Endothelial cell of umbilical vein (primary cell): ENCODE measurements around the gene CNTNAP2. TPM values are rescaled to one million over a fixed set of nuclear protein-coding genes. Genes with fewer than 3 reads are reported as not detected.

Experiments
- BruUV-seq: library from RNA; stranded (reverse); fragments of 400-500 nt; replicated peaks from 2 replicates; lab custom pipeline; 2021; lab: Mats Ljungman, UMichigan
- CTCF ChIA-PET: fragments of 300-600, 350-600 bp; sonication (Branson Sonifier 250); formaldehyde crosslinking; loops from one replicate; lab custom pipeline; 2021; ENCODE audit warnings: antibody characterized with exemption, inconsistent platforms; lab: Charles Lee
- POLR2A ChIA-PET: fragments of 300-600, 350-600 bp; sonication (Branson Sonifier 250); formaldehyde crosslinking; loops from one replicate; lab custom pipeline; 2021; ENCODE audit warnings: antibody characterized with exemption, inconsistent platforms; lab: Charles Lee
- DNase-seq: peaks from one replicate; pipeline ENCODE4 v3.0.0-alpha.2; 2011; ENCODE audit warnings: low read depth, low spot score
- FAIRE-seq: peaks from 2 replicates; lab custom pipeline; 2011; peaks lifted over from hg19 to GRCh38; lab: Jason Lieb, UNC
- H2AFZ ChIP-seq: 2 replicates; pipeline ENCODE4 v1.6.0; 2012; ENCODE audit warnings: low read depth, low read length, control low read depth, inconsistent platforms
- H3K27ac ChIP-seq: 2 replicates; pipeline ENCODE4 v1.5.1; 2011; ENCODE audit warnings: low read depth, mild to moderate bottlenecking, control low read depth, low read length, moderate library complexity; ENCODE audit not compliant: insufficient read depth
- H3K27me3 ChIP-seq, 2 experiments: 2 replicates each; pipeline versions ENCODE4 v1.6.0 to v1.6.1; 2011; ENCODE audit warnings: low read length in 2 of 2, mixed read lengths in 1 of 2; ENCODE audit not compliant: control insufficient read depth in 2 of 2, insufficient read depth in 2 of 2
- H3K36me3 ChIP-seq, 2 experiments: 2 replicates in 1 of 2; 3 replicates in 1 of 2; pipeline ENCODE4 v1.5.1; 2011; ENCODE audit warnings: low read length in 2 of 2, mild to moderate bottlenecking in 1 of 2, moderate library complexity in 1 of 2; ENCODE audit not compliant: control insufficient read depth in 2 of 2, insufficient read depth in 2 of 2; ENCODE audit errors: extremely low read depth in 1 of 2
- H3K4me1 ChIP-seq: 3 replicates; pipeline ENCODE4 v1.5.1; 2011; ENCODE audit warnings: mild to moderate bottlenecking, low read length; ENCODE audit not compliant: control insufficient read depth, insufficient read depth; ENCODE audit errors: extremely low read depth
- H3K4me2 ChIP-seq: 2 replicates; pipeline ENCODE4 v1.6.1; 2011; ENCODE audit warnings: low read length, control low read depth, mixed read lengths; ENCODE audit not compliant: insufficient read depth
- H3K4me3 ChIP-seq, 3 experiments: fragments of 200-600 bp in 1 of 3; sonication (generic), shearing (Covaris generic) in 1 of 3; replicated peaks in 1 of 3; 2 replicates each; pipeline ENCODE4 v1.5.1; 2011 to 2016; ENCODE audit warnings: control low read depth in 3 of 3, low read length in 3 of 3, mild to moderate bottlenecking in 2 of 3, inconsistent platforms in 1 of 3, low read depth in 1 of 3, moderate library complexity in 1 of 3; ENCODE audit not compliant: insufficient read depth in 1 of 3
- H3K79me2 ChIP-seq: 2 replicates; pipeline ENCODE4 v1.6.0; 2012; ENCODE audit warnings: low read length, inconsistent platforms; ENCODE audit not compliant: control insufficient read depth, insufficient read depth
- H3K9ac ChIP-seq: replicated peaks from 2 replicates; pipeline ENCODE3; 2011; ENCODE audit warnings: low read length, control low read depth; ENCODE audit not compliant: insufficient read depth; ENCODE audit errors: extremely low read depth
- H3K9me1 ChIP-seq: replicated peaks from 3 replicates; pipeline ENCODE4 v1.6.0; 2011; ENCODE audit warnings: mild to moderate bottlenecking, low read length; ENCODE audit not compliant: control insufficient read depth, insufficient read depth; ENCODE audit errors: extremely low read depth
- H3K9me3 ChIP-seq: replicated peaks from 2 replicates; pipeline ENCODE4 v1.5.1; 2012; ENCODE audit warnings: low read length, inconsistent platforms; ENCODE audit not compliant: control insufficient read depth, insufficient read depth
- H4K20me1 ChIP-seq: replicated peaks from 2 replicates; pipeline ENCODE3; 2011; ENCODE audit warnings: mild to moderate bottlenecking, low read length; ENCODE audit not compliant: control insufficient read depth, insufficient read depth; ENCODE audit errors: extremely low read depth
- EZH2 ChIP-seq: IDR thresholded peaks from 2 replicates; pipeline ENCODE4 v1.6.1; 2012; ENCODE audit warnings: borderline replicate concordance, low read depth, mild to moderate bottlenecking, moderate library complexity, low read length, inconsistent platforms; ENCODE audit not compliant: severe bottlenecking
- FOS ChIP-seq: IDR thresholded peaks from 2 replicates; pipeline ENCODE4 v1.6.1; 2011; ENCODE audit warnings: mild to moderate bottlenecking, low read length, moderate library complexity, borderline replicate concordance; ENCODE audit not compliant: insufficient read depth
- GATA2 ChIP-seq: IDR thresholded peaks from 2 replicates; pipeline ENCODE4 v1.7.0; 2011; ENCODE audit warnings: low read depth, mild to moderate bottlenecking, moderate library complexity, mixed read lengths, low read length; ENCODE audit not compliant: insufficient read length, insufficient read depth
- JUN ChIP-seq: IDR thresholded peaks from 2 replicates; pipeline ENCODE4 v1.6.1; 2011; ENCODE audit warnings: borderline replicate concordance, low read depth; ENCODE audit not compliant: insufficient read length, insufficient read depth
- MYC ChIP-seq: IDR thresholded peaks from one replicate; pipeline ENCODE4 v1.6.1; 2011; ENCODE audit warnings: mild to moderate bottlenecking, low read depth, low read length
- POLR2A ChIP-seq: IDR thresholded peaks from 2 replicates; pipeline ENCODE4 v1.6.1; 2012; ENCODE audit warnings: low read depth, mild to moderate bottlenecking, control low read depth, low read length
- POLR2AphosphoS5 ChIP-seq: IDR thresholded peaks from 2 replicates; pipeline ENCODE4 v1.6.1; 2012; ENCODE audit warnings: low read depth, mild to moderate bottlenecking, control low read depth, low read length, moderate library complexity; ENCODE audit not compliant: insufficient read depth
- dilution Hi-C: fragments of 300-500 bp; cut with MboI; formaldehyde crosslinking; loops from one replicate; pipeline ENCODE4 v1.15.0; 2019; ENCODE audit warnings: low sequenced_read_pairs; ENCODE audit not compliant: extremely low pct_ligation_motif_present
- intact Hi-C: fragments of 100-400 bp; cut with micrococcal nuclease; formaldehyde crosslinking; loops from one replicate; pipeline ENCODE4 v1.10.0; 2022
- polyA plus RNA-seq, 4 experiments: library from polyadenylated mRNA; depleted of rRNA in 3 of 4; stranded (reverse) in 3 of 4; unstranded in 1 of 4; fragments of >200 nt; gene quantifications; 2 replicates each; pipeline versions ENCODE4 v1.2.1 to v1.2.3, GENCODE V29; 2011 to 2012; ENCODE audit warnings: missing spikeins in 1 of 4
- total RNA-seq: library from RNA; stranded (reverse); gene quantifications from 2 replicates; pipeline ENCODE4 v1.2.3, GENCODE V29; 2021
- TF ChIP-seq, protein P1 (sequence below), 2 donors: IDR thresholded peaks; 1 replicate in 1 of 2; 2 replicates in 1 of 2; pipeline ENCODE4 v1.5.1; 2011; ENCODE audit warnings: low read length in 2 of 2, mild to moderate bottlenecking in 2 of 2, moderate library complexity in 2 of 2, control low read depth in 1 of 2, inconsistent platforms in 1 of 2, low read depth in 1 of 2; ENCODE audit not compliant: insufficient read depth in 1 of 2; ENCODE audit errors: extremely low read depth in 1 of 2
- TF ChIP-seq, protein P2 (sequence below): IDR thresholded peaks from 2 replicates; pipeline ENCODE4 v1.6.1; 2011; ENCODE audit not compliant: insufficient read depth, insufficient read length

CNTNAP2 gene
- total and polyA plus RNA-seq, 2 donors (not counting 3 experiments of a cell fraction or from before 2014, with no cell fraction given): not detected

DNA sequence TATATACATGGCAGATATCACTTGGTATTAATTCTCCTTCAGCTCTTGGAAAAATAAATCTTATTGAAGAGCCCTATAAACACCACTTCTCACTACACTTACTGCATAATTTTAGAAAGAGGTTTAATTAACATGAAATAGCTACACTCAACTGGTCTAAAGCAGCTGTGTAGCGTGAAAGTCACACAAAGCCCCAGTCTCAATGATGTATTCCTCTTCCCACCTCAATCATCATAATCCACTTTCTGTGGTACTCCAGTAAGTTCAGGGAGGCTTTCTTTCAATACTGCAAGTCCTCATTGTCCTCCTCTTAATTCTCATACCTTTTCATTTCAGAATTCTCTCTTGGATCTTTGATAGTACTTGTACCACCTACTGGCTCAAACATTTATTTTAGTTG is 688.0 kb downstream of the CNTNAP2 start:
- Histone ChIP-seq H3K9me1 (no peaks in the 10 kb centered on the region), H3K79me2 (no peaks in the 10 kb centered on the region), H3K9me3 (peaks cover 2% of the 10 kb centered on the region), H3K27me3 (no peaks in the 10 kb centered on the region), H3K4me3 (no peak overlapping the region), H2AFZ (no peak overlapping the region), H3K9ac (no peak overlapping the region), H3K4me2 (no peak overlapping the region), H4K20me1 (no peaks in the 10 kb centered on the region), H3K27ac (no peak overlapping the region), H3K36me3 (no peaks in the 10 kb centered on the region), H3K4me1 (no peaks in the 10 kb centered on the region)
- ChIA-PET POLR2A (no interaction called here), CTCF (no interaction called here)
- intact Hi-C loops: no loop called here
- BruUV-seq: no TSS peak
- FAIRE-seq: no peak
- dilution Hi-C loops: no loop called here
- no peak for DNase-seq
- TF ChIP-seq MYC: no peak
- no peak for TF ChIP-seq EZH2
- TF ChIP-seq GATA2: no peak
- TF ChIP-seq, protein P1, sequence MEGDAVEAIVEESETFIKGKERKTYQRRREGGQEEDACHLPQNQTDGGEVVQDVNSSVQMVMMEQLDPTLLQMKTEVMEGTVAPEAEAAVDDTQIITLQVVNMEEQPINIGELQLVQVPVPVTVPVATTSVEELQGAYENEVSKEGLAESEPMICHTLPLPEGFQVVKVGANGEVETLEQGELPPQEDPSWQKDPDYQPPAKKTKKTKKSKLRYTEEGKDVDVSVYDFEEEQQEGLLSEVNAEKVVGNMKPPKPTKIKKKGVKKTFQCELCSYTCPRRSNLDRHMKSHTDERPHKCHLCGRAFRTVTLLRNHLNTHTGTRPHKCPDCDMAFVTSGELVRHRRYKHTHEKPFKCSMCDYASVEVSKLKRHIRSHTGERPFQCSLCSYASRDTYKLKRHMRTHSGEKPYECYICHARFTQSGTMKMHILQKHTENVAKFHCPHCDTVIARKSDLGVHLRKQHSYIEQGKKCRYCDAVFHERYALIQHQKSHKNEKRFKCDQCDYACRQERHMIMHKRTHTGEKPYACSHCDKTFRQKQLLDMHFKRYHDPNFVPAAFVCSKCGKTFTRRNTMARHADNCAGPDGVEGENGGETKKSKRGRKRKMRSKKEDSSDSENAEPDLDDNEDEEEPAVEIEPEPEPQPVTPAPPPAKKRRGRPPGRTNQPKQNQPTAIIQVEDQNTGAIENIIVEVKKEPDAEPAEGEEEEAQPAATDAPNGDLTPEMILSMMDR (IDR thresholded peaks at IDR 0.05; ENCODE audit: extremely low read depth in 1 of 2, insufficient read depth in 1 of 2, low read depth in 1 of 2, low read length in 2 of 2): no peak
- no peak for TF ChIP-seq POLR2A
- no peak for TF ChIP-seq FOS
- no peak for TF ChIP-seq JUN
- no peak for TF ChIP-seq POLR2AphosphoS5
- TF ChIP-seq, protein P2, sequence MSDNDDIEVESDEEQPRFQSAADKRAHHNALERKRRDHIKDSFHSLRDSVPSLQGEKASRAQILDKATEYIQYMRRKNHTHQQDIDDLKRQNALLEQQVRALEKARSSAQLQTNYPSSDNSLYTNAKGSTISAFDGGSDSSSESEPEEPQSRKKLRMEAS: no peak
